HUES64 (cell line): ENCODE data around the gene CTXN1.
"Not testable (repeated sequence)": the region's sequence is repeated elsewhere in the genome, so short reads cannot be mapped to it uniquely, and the experiment has no call there.

ENCODE experiments used
- H3K27ac ChIP-seq: 2 replicates; pipeline ENCODE4 v1.7.0; 2013; ENCODE audit warnings: low read depth, low read length, inconsistent platforms
- H3K27me3 ChIP-seq: 2 replicates; pipeline ENCODE4 v1.6.1; 2013; ENCODE audit warnings: mild to moderate bottlenecking, low read length; ENCODE audit not compliant: insufficient read depth
- H3K36me3 ChIP-seq: 2 replicates; pipeline ENCODE4 v1.6.1; 2013; ENCODE audit warnings: mild to moderate bottlenecking, low read length; ENCODE audit not compliant: insufficient read depth
- H3K4me1 ChIP-seq: 2 replicates; pipeline ENCODE4 v1.6.1; 2013; ENCODE audit warnings: mild to moderate bottlenecking, low read length, moderate library complexity; ENCODE audit not compliant: insufficient read depth
- H3K4me3 ChIP-seq: 2 replicates; pipeline ENCODE4 v1.5.1; 2013; ENCODE audit warnings: mild to moderate bottlenecking, low read length, moderate library complexity
- H3K9ac ChIP-seq: 2 replicates; pipeline ENCODE4 v1.6.1; 2013; ENCODE audit warnings: mild to moderate bottlenecking, low read depth, low read length
- H3K9me3 ChIP-seq: 2 replicates; pipeline ENCODE4 v1.6.1; 2013; ENCODE audit warnings: low read depth, low read length; ENCODE audit not compliant: insufficient read depth
- WGBS: fragments of 150-250, 120-280 bp; methylation state at CpG from one replicate; pipeline ENCODE4 v1.1.7; 2013; ENCODE audit warnings: missing lambda C conversion rate; 5-methylcytosine and 5-hydroxymethylcytosine counted together

Gene CTXN1

DNA sequence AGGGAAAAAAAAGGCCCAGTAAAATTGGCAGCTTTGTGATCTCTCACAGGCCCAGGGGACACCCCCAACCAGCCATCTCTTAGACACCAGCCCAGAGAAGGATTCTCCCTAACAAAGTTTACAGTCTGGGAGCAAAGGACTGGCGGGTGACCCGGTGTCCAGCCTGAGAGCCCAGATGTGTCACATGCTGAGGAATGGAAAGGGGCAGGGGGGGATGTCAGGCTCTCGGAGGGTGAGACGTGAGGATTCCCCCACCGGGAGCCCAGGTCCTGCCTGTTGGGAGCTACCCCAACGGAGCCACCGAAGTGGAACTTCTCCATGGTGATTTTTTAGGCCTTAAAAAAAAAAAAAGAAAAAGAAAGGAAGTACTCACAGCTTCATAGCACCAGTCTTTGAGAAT, 4.8 kb upstream of the CTXN1 start:
- H3K27me3 ChIP-seq = no peaks in the 10 kb centered on the region
- WGBS = 94% methylated on average over 7 of the region's 7 CpGs

DNA sequence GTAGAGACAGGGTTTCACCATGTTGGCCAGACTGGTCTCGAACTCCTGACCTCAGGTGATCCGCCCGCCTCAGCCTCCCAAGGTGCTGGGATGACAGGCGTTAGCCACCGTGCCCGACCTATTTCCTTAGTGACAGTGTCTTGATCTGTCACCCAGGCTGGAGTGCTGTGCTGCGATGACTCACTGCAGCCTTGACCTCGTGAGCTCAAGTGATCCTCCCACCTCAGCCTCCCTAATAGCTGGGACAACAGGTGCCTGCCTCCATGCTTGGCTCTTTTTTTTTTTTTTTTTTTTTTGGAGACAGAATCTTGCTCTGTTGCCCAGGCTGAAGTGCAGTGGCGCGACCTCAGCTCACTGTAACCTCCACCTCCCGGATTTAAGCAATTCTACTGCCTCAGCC, 4.1 kb upstream of the CTXN1 start:
- H3K9me3 ChIP-seq, H3K9ac ChIP-seq, H3K27ac ChIP-seq, H3K4me3 ChIP-seq, H3K4me1 ChIP-seq, H3K27me3 ChIP-seq: not testable (repeated sequence)
- 94% methylated on average over 11 of the region's 11 CpGs for WGBS
- peaks cover 51% of the 10 kb centered on the region for H3K36me3 ChIP-seq

More for the DNA sequence above, 4.8 kb upstream of the CTXN1 start:
- Histone ChIP-seq H3K27ac (no peak overlapping the region), H3K9me3 (no peaks in the 10 kb centered on the region), H3K36me3 (peaks cover 58% of the 10 kb centered on the region), H3K4me3 (no peak overlapping the region), H3K4me1 (no peaks in the 10 kb centered on the region), H3K9ac (no peak overlapping the region)

DNA sequence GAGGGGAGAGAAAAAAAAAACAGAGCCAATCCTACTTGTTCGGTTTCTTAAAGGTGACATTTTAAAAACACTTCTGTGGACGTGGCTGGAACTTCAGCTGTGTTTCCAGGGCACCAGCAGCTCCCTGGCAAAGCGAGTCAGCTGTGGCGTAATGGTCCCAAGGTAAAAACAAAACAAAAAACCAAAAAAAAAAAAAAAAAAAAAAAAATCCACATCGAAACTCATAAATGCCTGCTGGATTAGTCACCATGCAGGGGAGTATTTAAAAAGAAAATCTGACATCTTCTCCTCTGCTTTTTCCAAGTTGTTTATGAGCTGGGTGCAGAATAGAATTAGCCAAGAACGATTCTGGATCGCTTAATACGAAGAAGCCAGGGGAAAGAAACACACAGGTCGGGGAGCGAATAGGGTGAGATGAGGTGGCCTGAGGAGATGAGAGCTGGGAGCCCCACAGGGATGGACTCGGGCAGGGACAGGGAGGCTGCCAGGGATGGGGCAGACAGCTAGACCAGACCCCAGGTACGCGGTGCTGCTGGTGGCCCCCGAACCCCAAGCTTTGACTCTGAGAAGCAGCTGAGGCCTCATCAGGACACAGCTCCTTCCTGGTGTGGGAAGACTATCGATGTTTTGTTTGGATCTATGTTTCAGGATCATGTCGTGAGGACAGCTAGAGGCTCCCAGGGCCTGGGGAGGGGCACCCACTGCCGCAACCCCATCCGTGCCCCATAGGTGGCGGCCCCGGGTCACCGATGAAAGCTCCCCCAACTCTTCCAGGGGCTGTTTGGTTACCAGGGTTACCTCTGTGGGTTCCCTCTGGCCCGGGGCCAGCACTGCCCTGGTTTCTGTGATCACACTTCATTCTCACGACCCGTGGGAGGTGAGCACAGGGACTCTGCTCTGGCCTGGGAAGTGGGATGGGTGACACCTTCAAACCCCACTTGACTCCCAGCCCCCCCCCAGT, 3.1 kb upstream of the CTXN1 start:
- H3K4me3 ChIP-seq = no peak overlapping the region
- H3K9me3 ChIP-seq = no peaks in the 10 kb centered on the region
- H3K9ac ChIP-seq = no peak overlapping the region
- H3K27me3 ChIP-seq = no peaks in the 10 kb centered on the region
- H3K27ac ChIP-seq = peak overlapping the region; percentile 4; the same call in 1 of the 2 replicates
- H3K4me1 ChIP-seq = no peaks in the 10 kb centered on the region
- peaks cover 41% of the 10 kb centered on the region for H3K36me3 ChIP-seq
- 86% methylated on average over 23 of the region's 24 CpGs for WGBS

DNA sequence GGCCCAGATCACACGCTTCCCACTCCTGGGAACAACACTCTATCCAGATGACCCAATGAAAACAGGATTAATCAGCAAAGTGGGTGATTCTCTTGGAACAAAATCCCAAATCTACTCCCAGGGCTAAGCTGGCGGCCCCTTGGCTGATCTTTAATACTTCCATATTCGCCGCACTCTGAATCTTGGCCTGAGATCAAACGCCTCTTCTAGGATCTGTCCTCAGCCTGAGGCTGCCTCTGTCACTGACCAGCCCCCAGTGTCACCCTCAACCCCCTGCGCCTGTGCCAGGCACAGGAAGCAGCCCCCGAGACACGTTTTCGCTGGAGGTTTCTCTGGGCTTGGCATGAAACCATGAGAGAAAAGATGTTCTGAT, 2.4 kb upstream of the CTXN1 start:
- WGBS = 93% methylated on average over 9 of the region's 9 CpGs
- Histone ChIP-seq H3K36me3 (peaks cover 34% of the 10 kb centered on the region), H3K9me3 (no peaks in the 10 kb centered on the region), H3K27ac (no peak overlapping the region), H3K9ac (no peak overlapping the region), H3K4me3 (no peak overlapping the region), H3K27me3 (no peaks in the 10 kb centered on the region), H3K4me1 (no peaks in the 10 kb centered on the region)

DNA sequence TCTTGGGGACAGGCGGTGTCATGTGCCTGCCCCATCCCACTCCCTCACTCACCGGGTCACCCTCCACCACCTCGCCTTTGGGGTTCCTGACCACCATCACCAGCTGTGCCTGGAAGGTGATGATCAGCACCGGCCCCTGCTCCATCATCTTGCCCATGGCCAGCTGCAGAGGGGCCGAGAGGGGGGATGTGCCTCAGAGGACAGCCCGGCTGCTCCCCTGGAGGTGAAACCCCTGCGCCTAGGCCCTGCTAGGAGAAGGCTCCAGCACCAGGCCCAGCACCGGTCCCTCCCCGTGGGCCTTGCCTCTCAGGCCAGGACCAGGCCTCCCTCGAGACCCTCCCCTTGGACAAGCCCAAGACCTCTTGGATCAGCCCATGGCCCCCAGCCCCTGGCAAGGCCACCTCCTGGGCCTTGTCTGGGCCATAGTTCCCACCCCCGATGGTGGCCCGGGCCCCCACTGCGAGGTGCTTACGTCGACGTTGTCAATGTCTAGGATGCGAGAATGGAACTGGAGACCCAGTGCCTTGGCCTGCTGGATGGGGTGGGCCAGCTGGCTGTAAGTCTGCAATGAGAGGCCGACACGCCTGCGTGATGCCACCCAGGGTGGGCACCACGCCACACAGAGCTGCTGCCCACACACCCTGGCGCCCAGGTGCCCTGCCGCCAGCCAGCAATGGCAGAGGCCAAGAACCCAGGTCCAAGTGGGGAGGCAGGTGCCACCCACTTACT, 1.8 kb upstream of the CTXN1 start:
- H3K27me3 ChIP-seq = no peaks in the 10 kb centered on the region
- H3K36me3 ChIP-seq = peaks cover 34% of the 10 kb centered on the region
- H3K9me3 ChIP-seq = no peaks in the 10 kb centered on the region
- H3K4me1 ChIP-seq = no peaks in the 10 kb centered on the region
- no peak overlapping the region for H3K4me3 ChIP-seq
- H3K27ac ChIP-seq = no peak overlapping the region
- WGBS = 93% methylated on average over 23 of the region's 23 CpGs
- H3K9ac ChIP-seq = no peak overlapping the region

GRCh38 chr19:7926727-7927604, 1.0 kb upstream of the CTXN1 start:
- Histone ChIP-seq H3K27me3 (no peaks in the 10 kb centered on the region), H3K9ac (no peak overlapping the region), H3K27ac (no peak overlapping the region), H3K9me3 (no peaks in the 10 kb centered on the region), H3K4me1 (no peaks in the 10 kb centered on the region), H3K4me3 (no peak overlapping the region), H3K36me3 (peaks cover 34% of the 10 kb centered on the region)
- WGBS = 88% methylated on average over 32 of the region's 32 CpGs

DNA sequence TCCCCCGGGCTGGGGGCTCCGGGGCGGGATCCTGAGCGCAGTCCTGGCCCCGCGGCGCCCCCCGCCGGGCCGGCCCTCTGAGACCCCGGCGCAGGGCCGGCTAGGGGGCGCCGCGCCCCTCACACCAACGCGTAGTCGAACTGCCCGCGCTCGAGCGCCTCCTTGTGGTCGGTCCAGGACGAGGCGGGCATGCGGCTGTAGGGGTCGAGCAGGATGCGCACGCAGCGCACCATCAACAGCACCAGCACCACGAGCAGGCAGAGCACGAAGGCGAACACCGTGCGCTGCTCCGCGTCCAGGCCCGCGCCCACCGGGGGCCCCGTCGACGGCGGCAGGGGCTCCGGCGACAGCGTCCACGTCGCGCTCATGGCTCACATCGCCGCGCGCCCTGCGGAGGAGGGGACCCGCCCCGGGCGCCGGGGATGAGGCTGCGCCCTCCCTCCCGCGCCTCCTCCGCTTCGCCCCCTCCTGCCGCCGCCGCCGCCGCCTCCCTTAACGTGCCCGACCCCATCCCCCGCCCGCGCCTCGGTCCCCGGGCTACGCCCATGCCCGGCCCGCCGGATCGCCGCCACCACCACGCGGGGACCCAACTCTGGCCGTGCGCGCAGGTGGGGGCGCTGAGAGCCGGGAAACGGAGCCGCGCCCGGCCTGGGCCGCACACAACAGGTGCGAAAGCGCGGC, 624 bp downstream of the CTXN1 start:
- no peaks in the 10 kb centered on the region for H3K4me1 ChIP-seq
- H3K36me3 ChIP-seq = peaks cover 17% of the 10 kb centered on the region
- peak overlapping the region; percentile 60 for H3K4me3 ChIP-seq
- no peak overlapping the region for H3K27ac ChIP-seq
- no peaks in the 10 kb centered on the region for H3K27me3 ChIP-seq
- no peaks in the 10 kb centered on the region for H3K9me3 ChIP-seq
- WGBS = under 1% methylated on average over 98 of the region's 98 CpGs
- peak overlapping the region; percentile 66 for H3K9ac ChIP-seq

DNA sequence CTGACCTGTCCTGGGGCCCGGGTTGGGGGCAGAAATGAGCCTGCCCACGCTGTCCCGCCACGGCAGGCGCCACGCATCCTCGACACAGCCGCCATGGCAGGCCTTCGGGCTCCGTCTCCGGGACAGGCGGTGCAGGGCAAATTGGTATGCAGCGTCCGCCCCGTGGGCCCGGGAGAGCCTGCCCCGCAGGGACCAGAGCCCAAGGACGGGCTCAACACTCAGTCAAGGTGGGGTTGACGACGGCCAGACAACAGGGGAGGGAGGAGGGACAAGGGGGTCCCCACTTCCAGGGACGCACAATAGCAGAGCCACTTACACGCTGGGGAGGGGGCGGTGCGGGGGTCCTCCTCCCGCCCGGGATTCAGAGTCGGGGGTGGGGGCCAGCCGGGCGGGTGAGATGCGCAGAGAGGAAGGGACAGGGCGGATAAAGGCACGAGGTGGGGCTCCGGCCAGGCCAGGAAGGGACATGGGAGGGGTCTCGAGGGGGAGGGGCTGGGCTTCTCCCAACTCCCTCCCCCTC, 1.2 kb downstream of the CTXN1 start:
- Histone ChIP-seq H3K27ac (no peak overlapping the region), H3K36me3 (peaks cover 14% of the 10 kb centered on the region; the same call in 1 of the 2 replicates), H3K9me3 (no peaks in the 10 kb centered on the region), H3K4me1 (peaks cover 2% of the 10 kb centered on the region; the same call in 1 of the 2 replicates), H3K9ac (no peak overlapping the region), H3K27me3 (no peaks in the 10 kb centered on the region), H3K4me3 (peak overlapping the region; percentile 60)
- 62% methylated on average over 29 of the region's 34 CpGs for WGBS

DNA sequence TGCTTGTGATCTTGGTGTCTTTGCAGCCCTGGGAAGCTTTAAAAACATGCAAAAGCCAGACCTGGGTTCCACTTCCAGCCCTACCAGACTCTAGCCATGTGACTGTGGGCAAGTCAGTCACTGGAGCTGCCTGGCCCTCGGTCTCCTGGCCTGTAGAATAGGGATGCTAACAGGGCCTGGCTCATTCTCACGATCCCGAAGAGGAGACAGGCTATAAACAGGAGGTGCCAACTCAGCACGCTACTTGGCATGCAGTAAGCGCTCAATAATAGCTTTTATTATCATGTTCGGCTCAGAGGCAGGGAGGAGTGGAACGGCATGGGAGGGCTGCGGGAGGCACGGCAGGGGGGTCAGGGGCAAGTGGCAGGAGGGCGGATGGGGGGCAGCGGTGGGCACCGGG, 1.7 kb downstream of the CTXN1 start:
- H3K9me3 ChIP-seq = no peaks in the 10 kb centered on the region
- no peak overlapping the region for H3K4me3 ChIP-seq
- H3K27me3 ChIP-seq = no peaks in the 10 kb centered on the region
- no peak overlapping the region for H3K27ac ChIP-seq
- H3K4me1 ChIP-seq = peaks cover 5% of the 10 kb centered on the region; the same call in 1 of the 2 replicates
- peaks cover 14% of the 10 kb centered on the region; the same call in 1 of the 2 replicates for H3K36me3 ChIP-seq
- 93% methylated on average over 12 of the region's 12 CpGs for WGBS
- no peak overlapping the region for H3K9ac ChIP-seq
